Lower lobe of right lung (tissue), 2 donors: ENCODE data around the gene TET2. TPM values are rescaled to one million over a fixed set of nuclear protein-coding genes. Genes with fewer than 3 reads are reported as not detected.

Experiments
- ATAC-seq, 2 donors: fragments of 200-7000 bp; cut with Tn5 transposase; one replicate each; pipeline ENCODE4 v1.9.1; 2020 to 2022; ENCODE audit warnings: mild to moderate bottlenecking in 2 of 2, moderate library complexity in 2 of 2
- DNase-seq: peaks from one replicate; pipeline ENCODE4 v3.0.0-alpha.2; 2020
- H3K27ac ChIP-seq: fragments of 200-600 bp; one replicate; pipeline ENCODE4 v1.8.0; 2022
- H3K27me3 ChIP-seq: fragments of 200-600 bp; one replicate; pipeline ENCODE4 v1.8.0; 2022; ENCODE audit warnings: low read depth
- H3K36me3 ChIP-seq: fragments of 200-600 bp; one replicate; pipeline ENCODE4 v1.8.0; 2022; ENCODE audit warnings: mild to moderate bottlenecking
- H3K4me1 ChIP-seq: fragments of 200-600 bp; one replicate; pipeline ENCODE4 v1.8.0; 2022
- H3K4me3 ChIP-seq: fragments of 200-600 bp; one replicate; pipeline ENCODE4 v1.8.0; 2022; ENCODE audit warnings: mild to moderate bottlenecking
- H3K9me3 ChIP-seq: fragments of 200-600 bp; one replicate; pipeline ENCODE4 v1.8.0; 2022
- intact Hi-C: fragments of 100-400 bp; cut with DNase I; formaldehyde crosslinking; loops from one replicate; pipeline ENCODE4 v1.11.0; 2022
- total RNA-seq: library from RNA; stranded (reverse); fragmentation: NEBNext Ultra II Directional; extraction: Animal tissue kit (Norgen Biotek cat#: 25700); gene quantifications from one replicate; pipeline ENCODE4 v1.2.1, GENCODE V29; 2021
- TF ChIP-seq, protein P1 (sequence below): fragments of 200-600 bp; IDR thresholded peaks from one replicate; pipeline ENCODE4 v1.8.0; 2022; ENCODE audit warnings: antibody characterized with exemption, mild to moderate bottlenecking
- donor health status: DM: no; HTN: yes; CAD: no; lungs with severe emphysema.

TET2 gene
- total RNA-seq, 1 donor from 2014 or later = 37.3 TPM

DNA sequence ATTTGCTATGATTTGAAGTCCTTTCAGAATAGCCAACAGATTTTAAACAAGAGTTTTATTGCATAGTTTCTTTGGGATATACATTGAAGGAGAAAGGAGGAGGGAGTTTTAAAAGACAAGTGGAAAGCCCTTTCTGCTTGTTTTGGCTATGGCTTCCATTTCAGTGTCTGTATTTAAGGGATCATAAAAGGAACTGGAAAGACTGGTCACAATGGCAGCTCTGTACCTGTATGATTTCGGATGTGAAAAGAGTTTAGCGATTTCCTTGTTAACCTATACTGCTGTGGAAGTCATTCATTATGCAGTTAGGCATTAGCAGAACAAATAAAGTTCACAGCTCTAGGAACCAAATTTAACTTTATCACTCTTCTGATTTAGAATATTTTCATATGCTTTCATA is 60.7 kb downstream of the TET2 start:
- H3K4me3 ChIP-seq = no peak overlapping the region
- no peaks in the 10 kb centered on the region for H3K36me3 ChIP-seq
- no peak for DNase-seq
- H3K27ac ChIP-seq = no peak overlapping the region
- H3K27me3 ChIP-seq = no peaks in the 10 kb centered on the region
- no peaks in the 10 kb centered on the region for H3K9me3 ChIP-seq
- intact Hi-C loops = no loop called here
- TF ChIP-seq, protein P1, sequence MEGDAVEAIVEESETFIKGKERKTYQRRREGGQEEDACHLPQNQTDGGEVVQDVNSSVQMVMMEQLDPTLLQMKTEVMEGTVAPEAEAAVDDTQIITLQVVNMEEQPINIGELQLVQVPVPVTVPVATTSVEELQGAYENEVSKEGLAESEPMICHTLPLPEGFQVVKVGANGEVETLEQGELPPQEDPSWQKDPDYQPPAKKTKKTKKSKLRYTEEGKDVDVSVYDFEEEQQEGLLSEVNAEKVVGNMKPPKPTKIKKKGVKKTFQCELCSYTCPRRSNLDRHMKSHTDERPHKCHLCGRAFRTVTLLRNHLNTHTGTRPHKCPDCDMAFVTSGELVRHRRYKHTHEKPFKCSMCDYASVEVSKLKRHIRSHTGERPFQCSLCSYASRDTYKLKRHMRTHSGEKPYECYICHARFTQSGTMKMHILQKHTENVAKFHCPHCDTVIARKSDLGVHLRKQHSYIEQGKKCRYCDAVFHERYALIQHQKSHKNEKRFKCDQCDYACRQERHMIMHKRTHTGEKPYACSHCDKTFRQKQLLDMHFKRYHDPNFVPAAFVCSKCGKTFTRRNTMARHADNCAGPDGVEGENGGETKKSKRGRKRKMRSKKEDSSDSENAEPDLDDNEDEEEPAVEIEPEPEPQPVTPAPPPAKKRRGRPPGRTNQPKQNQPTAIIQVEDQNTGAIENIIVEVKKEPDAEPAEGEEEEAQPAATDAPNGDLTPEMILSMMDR = no peak
- no peaks in the 10 kb centered on the region for H3K4me1 ChIP-seq
- ATAC-seq = no peak

DNA sequence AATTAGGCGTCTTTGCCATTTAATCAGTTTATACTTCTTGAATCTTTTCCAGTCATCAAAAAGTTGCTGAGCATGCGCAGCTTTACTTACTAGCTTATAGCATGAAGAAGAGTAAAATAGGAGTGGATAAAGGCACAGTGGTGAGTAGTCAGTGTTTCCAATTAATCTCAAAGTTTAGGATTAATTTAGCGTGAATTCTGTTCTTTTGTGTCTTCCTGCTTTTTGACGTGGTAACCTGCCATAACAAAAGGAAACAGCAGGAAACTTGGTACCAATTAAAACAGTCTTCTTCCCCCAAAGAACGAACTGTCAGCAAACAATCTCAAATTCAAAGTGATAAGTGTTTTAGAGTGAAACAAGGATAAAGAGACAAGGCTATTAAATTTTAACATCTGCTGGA is 61.9 kb downstream of the TET2 start:
- TF ChIP-seq, protein P1 = no peak
- Histone ChIP-seq H3K4me1 (no peaks in the 10 kb centered on the region), H3K9me3 (no peaks in the 10 kb centered on the region), H3K36me3 (no peaks in the 10 kb centered on the region), H3K4me3 (no peak overlapping the region), H3K27me3 (no peaks in the 10 kb centered on the region), H3K27ac (no peak overlapping the region)
- intact Hi-C loops = no loop called here
- DNase-seq (no peak), ATAC-seq (no peak)

DNA sequence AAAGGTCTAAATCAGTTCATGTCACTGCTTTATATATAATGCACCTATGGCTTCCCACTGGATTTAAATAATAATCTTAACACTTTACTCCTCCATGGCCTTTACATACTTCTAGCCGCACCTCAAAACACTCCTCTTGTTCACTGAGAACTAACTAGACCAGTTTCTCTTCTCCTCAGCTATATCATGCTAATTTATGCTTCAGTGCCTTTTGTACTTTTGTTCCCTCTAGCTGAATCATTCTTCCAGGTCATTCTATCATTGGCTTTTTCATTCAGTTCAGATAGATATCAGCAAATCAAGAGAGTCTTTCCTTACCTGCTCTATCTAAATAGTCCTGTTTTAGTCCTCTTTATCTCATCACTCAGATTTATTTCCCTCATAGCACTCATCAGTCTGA is 64.2 kb downstream of the TET2 start:
- TF ChIP-seq, protein P1 = no peak
- no peaks in the 10 kb centered on the region for H3K36me3 ChIP-seq
- H3K9me3 ChIP-seq = no peaks in the 10 kb centered on the region
- H3K4me1 ChIP-seq = no peaks in the 10 kb centered on the region
- no peak overlapping the region for H3K4me3 ChIP-seq
- ATAC-seq (no peak), DNase-seq (no peak)
- H3K27ac ChIP-seq = no peak overlapping the region
- no peaks in the 10 kb centered on the region for H3K27me3 ChIP-seq
- intact Hi-C loops = no loop called here

DNA sequence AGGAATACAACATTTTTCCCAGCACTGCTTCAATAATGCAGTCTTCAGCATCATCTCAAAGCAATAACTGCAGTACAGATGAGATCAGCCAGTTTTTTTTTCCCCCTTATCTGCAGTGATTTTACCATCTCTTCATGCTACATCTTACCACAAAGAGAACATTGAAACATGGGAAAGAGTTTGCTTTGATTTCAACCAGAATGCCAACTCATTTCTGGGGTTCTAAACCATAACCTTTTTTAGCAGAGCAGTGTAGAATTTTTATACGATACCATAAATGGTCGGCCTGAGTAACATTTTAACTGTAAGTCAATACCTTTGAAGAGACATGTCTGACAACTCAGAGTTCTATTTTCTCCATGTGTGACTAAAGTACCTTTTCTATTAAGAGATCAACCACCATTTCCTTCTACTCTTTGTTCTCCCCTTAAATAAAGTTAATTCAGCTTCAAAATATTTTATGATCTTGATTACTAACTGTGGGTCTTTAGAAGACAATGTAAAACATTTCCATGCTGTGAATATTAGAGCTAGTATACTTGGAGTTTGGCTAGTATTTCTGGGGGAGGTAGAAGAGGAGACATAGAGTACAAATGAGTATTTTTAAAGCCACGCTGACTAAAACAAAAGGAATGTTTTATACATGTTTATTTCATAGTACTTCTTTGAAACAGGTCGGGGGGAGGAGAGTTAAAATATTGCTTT is 69.1 kb downstream of the TET2 start:
- intact Hi-C loops = no loop called here
- no peaks in the 10 kb centered on the region for H3K36me3 ChIP-seq
- H3K9me3 ChIP-seq = no peaks in the 10 kb centered on the region
- H3K4me3 ChIP-seq = no peak overlapping the region
- ATAC-seq (no peak), DNase-seq (no peak)
- no peaks in the 10 kb centered on the region for H3K4me1 ChIP-seq
- TF ChIP-seq, protein P1 = no peak
- no peaks in the 10 kb centered on the region for H3K27me3 ChIP-seq
- no peak overlapping the region for H3K27ac ChIP-seq

DNA sequence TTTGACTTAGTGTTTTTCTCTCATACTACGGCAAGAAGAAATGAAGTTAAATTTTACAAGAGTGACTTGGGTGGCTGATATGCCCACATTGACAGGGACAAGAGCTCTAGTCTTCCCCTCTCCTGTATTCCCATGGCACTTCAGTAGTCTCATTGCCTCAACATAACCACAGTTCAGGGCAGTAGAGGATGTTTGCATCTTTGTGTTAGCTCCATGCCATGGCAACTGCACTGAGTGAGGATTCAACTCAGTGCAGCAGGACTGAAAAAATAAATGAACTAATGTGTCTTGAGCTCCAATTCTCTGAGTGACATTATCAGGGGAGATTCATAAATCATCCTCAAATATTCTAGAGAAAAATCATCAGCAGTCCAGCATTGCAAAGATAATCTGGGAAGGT is 78.8 kb downstream of the TET2 start:
- Histone ChIP-seq H3K27me3 (no peaks in the 10 kb centered on the region), H3K4me1 (no peaks in the 10 kb centered on the region), H3K4me3 (no peak overlapping the region), H3K27ac (no peak overlapping the region), H3K36me3 (no peaks in the 10 kb centered on the region), H3K9me3 (no peaks in the 10 kb centered on the region)
- no peak for DNase-seq
- TF ChIP-seq, protein P1 = no peak
- intact Hi-C loops = no loop called here
- no peak for ATAC-seq
